ENCODE results near the gene ACAP1.
A peak's percentile ranks its signal among the peaks of the same experiment; 100 is the strongest.
"Not testable (repeated sequence)": the region's sequence is repeated elsewhere in the genome, so short reads cannot be mapped to it uniquely, and the experiment has no call there.

ACAP1 gene

GRCh38 chr17:7355573-7355972 is 19.2 kb downstream of the ACAP1 start:
- no peak for DNase-seq

- peak; percentile 38 to 65 (median 51) for DNase-seq
Measured at GRCh38 chr17:7356072-7356549, 19.8 kb downstream of the ACAP1 start.

- no peak for DNase-seq
Measured at GRCh38 chr17:7356756-7357155, 20.4 kb downstream of the ACAP1 start.

- DNase-seq = no peak
Measured at GRCh38 chr17:7357381-7357780, 21.1 kb downstream of the ACAP1 start.

GRCh38 chr17:7361906-7362305 is 25.6 kb downstream of the ACAP1 start:
- DNase-seq = no peak

- no peak for DNase-seq
Measured at GRCh38 chr17:7363311-7363710, 27.0 kb downstream of the ACAP1 start.

GRCh38 chr17:7365963-7366362 is 29.6 kb downstream of the ACAP1 start:
- not testable (repeated sequence) for DNase-seq

GRCh38 chr17:7367083-7367482 is 30.8 kb downstream of the ACAP1 start:
- DNase-seq = no peak

GRCh38 chr17:7367918-7368598 is 31.7 kb downstream of the ACAP1 start:
- DNase-seq = no peak

- not testable (repeated sequence) for DNase-seq
Measured at GRCh38 chr17:7368599-7368994, 32.3 kb downstream of the ACAP1 start.

- DNase-seq = no peak
Measured at GRCh38 chr17:7369825-7370224, 33.5 kb downstream of the ACAP1 start.

GRCh38 chr17:7370853-7371252 is 34.5 kb downstream of the ACAP1 start:
- DNase-seq = no peak

GRCh38 chr17:7374353-7374752 is 38.0 kb downstream of the ACAP1 start:
- DNase-seq = no peak

GRCh38 chr17:7379134-7379533 is 42.8 kb downstream of the ACAP1 start:
- DNase-seq = no peak

- DNase-seq = peak in 2 of 3 experiments; percentile 6 to 23
Measured at GRCh38 chr17:7380321-7380720, 44.0 kb downstream of the ACAP1 start.

- peak in 2 of 3 experiments; percentile 9 to 14 for DNase-seq
Measured at GRCh38 chr17:7380855-7381683, 44.7 kb downstream of the ACAP1 start, which contains the start of gene TNK1. Gene TNK1 (plus strand): TSS chr17:7381089. CDS start chr17:7382927, 1,838 bp downstream.

GRCh38 chr17:7382901-7383300 is 46.6 kb downstream of the ACAP1 start:
- no peak for DNase-seq

GRCh38 chr17:7383371-7383741 is 47.0 kb downstream of the ACAP1 start:
- no peak for DNase-seq

GRCh38 chr17:7383742-7384488 is 47.6 kb downstream of the ACAP1 start:
- DNase-seq = peak in 1 of 3 experiments; percentile 63

- no peak for DNase-seq
Measured at GRCh38 chr17:7384489-7385081, 48.3 kb downstream of the ACAP1 start.

- DNase-seq = no peak
Measured at GRCh38 chr17:7388856-7389255, 52.5 kb downstream of the ACAP1 start.
